ENCODE results near the gene VRK1.

DNA sequence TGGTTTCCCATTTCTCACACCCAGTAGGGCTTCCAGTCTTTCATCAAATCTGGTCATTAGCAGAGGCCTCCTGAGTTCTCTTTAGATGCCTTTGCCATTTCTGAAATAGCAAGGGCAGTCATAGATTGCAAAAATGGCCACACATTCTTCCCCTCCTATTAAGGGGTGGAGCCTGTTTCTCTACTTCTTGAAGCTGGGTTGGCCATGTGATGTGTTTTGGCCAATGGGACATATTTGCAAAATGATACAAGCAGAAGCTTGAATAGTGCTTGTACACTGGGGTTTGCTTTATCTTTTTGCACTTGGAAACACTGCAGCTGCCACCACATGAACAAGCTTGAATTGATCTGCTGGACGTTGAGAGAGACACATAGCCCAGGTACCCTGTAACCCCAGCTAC lies 109.3 kb downstream of the VRK1 start:
- TF ChIP-seq, protein P1, sequence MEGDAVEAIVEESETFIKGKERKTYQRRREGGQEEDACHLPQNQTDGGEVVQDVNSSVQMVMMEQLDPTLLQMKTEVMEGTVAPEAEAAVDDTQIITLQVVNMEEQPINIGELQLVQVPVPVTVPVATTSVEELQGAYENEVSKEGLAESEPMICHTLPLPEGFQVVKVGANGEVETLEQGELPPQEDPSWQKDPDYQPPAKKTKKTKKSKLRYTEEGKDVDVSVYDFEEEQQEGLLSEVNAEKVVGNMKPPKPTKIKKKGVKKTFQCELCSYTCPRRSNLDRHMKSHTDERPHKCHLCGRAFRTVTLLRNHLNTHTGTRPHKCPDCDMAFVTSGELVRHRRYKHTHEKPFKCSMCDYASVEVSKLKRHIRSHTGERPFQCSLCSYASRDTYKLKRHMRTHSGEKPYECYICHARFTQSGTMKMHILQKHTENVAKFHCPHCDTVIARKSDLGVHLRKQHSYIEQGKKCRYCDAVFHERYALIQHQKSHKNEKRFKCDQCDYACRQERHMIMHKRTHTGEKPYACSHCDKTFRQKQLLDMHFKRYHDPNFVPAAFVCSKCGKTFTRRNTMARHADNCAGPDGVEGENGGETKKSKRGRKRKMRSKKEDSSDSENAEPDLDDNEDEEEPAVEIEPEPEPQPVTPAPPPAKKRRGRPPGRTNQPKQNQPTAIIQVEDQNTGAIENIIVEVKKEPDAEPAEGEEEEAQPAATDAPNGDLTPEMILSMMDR (IDR thresholded peaks at IDR 0.05; ENCODE audit: insufficient read depth, low read length, poor library complexity, severe bottlenecking) = no peak
- no peak for TF ChIP-seq EZH2phosphoT487 (conservative IDR thresholded peaks at IDR 0.05; ENCODE audit: low read length)
